ENCODE measurements around the gene BAZ1A.
"Not testable (repeated sequence)": the region's sequence is repeated elsewhere in the genome, so short reads cannot be mapped to it uniquely, and the experiment has no call there.

BAZ1A gene

DNA sequence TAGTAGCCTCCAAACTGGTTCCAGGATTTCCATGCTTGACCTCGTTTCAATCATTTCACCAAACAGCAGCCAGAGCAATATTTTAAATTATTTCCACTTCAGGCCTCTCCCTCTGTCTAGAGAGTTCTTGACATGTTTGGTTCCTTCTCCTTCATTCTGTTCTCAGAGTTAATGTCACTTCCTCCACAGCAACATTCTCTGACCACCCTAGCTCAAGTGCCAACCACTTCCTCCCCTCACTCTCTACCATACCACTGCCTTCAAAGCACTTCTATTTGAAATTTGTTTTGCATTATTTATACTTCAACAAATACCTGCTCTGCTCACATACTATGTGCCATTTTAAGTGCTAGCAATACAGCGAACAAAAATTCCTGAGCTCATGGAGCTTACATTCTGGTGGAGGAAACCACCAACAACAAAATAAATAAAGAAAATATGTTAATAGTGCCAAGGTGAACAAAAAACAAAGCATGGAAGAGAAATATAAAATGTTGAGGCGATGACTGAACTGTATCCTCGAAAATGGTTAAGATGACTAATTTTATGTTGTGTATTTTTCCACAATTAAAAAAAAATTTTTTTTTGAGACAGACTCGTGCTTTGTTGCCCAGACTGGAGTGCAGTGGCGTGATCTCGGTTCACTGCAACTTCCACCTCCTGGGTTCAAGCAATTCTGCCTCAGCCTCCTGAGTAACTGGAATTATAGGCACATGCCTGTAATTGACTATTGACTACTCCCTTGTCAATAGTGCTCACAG, 17.3 kb downstream of the BAZ1A start:
- DNase-seq = no peak

DNA sequence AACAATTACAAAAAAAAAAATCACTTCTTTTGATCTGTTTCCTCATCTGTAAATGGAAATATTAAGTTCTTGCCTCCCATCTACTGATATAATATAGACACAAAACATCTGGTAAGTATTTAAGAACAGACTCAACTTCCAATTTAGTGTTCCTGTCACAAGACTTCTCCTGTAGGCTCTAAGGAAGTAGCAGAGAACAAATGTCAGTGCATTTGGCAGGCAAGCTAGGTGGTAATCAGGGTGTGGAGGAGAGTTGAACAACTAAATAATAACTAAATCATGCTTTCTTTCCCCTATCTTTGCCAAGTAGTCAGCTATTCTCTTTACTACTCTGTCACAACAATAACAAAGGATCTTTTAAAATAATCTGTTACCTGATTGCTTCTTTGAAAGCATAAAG, 22.1 kb downstream of the BAZ1A start:
- DNase-seq = no peak

DNA sequence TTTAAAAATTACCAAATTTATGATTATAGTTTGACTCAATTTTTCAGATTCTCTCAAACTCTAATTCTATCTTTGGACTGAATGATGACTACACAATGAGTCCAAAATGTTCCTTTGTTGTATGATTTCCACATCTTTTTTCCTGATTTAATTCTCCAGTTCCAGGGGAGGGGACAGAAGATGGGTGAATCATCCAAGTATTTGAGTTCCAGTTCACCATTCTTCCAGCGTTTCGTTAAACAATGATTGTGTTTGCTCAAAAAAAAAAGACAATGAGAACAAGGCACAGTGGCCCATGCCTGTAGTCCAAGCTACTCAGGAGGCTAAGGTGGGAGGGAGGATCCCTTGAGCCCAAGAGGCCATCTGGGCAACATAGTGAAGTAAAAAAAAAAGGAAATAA, 23.8 kb downstream of the BAZ1A start:
- no peak for DNase-seq

DNA sequence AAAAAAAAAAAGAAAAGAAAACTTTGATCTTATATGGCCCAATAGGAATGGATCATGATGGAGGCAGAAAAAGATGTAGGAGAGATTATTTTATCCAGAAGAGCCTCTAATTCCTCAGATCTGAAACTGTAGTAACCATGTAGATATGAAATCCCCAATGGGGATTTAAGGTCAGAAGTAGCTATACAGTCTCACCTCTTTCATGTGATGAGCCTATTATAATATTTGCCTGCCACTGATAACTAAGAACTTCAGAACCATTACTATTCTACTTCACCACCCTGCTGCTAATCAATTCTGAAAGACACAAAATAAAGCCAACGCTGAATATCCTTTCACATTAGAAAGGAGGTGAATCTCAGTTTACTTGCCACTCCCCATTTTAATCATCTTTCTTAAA, 29.3 kb downstream of the BAZ1A start:
- no peak for DNase-seq

DNA sequence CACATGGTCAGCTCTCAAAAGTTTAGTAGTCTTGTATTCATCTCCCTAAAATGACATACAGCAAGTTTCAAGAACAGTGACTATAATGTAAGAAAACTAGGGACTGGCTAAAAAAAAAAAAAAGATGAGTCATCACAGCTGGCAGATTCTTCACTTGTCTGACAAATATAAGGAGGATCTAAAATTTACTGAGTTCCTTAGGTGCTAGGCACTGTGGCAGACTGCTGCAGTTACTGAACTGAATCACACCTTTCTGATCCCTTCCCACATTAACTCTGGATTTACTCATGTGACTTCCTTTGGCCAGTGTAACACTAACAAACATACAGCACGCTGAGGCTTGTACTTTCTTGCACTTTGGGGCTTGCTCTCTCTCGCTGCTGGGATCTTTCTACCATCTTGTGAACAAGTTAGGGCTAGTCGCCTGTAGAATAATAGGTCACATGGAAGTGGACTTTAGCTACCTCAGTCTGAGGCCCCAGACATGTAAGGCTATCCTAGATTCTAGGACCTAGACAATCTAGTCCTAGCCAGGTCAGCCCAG, 32.1 kb downstream of the BAZ1A start:
- DNase-seq = no peak

DNA sequence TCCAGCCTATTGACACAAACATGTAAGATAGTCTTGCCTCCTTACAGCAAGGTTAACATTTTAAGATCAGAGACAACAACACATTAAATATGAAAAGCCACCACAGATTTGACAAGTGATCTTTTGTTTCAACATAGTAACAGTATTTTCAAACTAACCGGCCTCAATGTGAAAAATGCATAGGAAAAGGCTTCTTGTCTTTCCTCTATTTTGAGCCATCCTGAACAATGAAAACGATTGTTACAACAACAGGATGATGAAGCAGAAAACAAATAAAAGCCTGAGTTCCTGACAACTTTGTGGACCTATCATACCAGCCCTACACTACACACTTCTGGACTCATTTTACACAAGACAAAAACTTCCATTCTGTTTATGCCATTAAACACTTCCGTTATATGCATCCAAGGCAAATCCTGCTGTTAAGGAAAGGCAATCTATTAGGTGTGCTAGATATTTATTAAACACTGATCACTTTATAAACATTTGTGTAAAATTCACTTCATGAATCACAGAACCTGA, 37.3 kb downstream of the BAZ1A start:
- DNase-seq = no peak

DNA sequence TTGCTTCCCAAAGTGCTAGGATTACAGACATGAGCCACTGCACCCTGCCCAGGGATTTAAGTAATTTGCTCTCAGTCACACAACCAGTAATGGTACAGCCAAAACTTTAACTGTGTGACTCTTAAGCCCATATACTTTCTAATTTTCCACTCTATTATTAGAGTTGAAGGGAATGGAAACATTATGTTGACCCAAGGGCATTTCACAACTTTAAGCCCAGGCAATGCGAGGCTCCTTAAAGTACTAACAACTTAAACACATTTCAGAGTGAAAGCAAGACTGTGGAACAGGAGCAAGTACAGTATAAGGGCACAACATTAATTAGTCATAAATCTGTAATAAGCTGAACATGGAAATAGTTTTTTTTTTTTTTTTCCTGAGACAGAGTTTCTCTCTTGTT, 39.8 kb downstream of the BAZ1A start:
- no peak for DNase-seq

DNA sequence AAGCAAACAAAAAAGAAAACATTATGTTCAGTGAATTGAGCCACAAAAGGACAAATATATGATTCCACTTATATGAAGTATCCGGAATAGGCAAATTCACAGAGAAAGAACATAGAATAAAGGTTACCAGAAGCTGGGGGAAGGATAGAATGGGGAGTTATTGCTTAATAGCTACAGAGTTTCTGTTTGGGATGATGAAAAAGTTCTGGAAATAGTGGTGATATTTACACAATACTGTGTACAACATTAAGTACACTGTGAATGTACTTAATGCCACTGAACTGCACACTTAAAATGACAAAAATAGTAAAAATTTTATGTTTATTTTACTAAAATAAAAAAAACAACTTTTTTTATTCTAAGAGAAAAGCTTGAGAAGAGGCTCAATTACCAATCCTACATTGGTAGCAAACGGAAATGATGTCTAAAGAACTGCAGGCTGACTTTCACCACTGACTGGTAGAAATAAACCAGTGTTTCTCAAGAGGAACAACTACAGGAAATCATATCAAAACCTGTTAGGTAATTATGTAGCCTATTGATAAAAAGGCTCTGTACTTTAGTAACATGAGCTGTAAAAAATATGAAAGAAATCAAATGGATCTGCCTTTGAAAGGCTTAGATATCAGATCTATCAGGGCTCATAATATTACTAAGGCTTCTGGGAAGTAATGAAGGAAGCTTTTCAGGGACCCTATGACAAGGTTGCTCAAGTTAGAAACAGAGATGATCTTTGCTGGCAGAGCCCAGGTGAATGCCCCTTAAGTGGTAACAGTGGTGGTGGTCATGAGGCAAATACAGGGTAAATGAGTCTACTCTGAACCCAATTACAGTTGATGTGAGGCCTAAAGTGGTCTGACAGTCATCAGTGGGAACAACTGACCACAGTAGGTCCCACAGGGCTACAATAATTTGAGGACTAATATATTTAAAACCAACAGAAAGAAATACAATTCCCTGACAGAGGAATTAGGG, 41.3 kb downstream of the BAZ1A start:
- no peak for DNase-seq

DNA sequence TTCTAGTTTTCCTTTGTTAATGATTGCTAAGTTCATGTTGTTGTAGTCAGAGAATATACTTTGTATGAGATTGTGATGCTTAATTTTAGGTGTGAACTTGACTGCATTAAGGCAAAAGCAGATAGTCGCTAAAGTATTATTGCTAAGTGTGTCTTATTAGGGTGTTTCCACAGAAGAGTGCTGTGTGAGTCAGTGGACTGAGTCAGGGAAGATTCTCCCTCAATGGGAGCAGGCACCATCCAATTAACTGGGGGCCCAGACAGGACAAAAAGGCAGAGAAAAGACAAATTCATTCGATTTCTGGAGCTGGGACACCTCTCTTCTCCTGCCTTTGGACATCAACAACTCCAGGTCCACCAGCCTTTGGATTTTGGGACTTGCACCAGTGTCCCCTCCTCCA, 48.5 kb downstream of the BAZ1A start:
- DNase-seq = no peak

DNA sequence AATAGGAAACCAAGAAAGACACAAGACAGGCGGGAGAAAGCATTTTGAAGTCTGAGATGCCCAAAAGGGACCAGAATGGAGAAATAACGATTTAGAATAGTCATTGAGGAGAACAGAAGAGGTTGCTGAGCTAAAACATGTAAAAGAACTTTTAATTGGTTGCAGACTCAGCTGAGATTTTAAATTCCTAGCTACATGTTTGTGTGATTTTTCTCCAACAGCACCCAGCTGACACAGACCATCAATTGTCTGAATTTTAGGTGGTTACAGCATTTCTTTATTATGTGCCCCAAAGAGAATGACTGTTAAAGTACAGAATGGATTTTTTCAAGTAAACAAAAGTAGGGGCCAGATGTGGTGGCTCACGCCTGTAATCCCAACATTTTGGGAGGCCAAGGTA, 50.3 kb downstream of the BAZ1A start:
- DNase-seq = no peak

DNA sequence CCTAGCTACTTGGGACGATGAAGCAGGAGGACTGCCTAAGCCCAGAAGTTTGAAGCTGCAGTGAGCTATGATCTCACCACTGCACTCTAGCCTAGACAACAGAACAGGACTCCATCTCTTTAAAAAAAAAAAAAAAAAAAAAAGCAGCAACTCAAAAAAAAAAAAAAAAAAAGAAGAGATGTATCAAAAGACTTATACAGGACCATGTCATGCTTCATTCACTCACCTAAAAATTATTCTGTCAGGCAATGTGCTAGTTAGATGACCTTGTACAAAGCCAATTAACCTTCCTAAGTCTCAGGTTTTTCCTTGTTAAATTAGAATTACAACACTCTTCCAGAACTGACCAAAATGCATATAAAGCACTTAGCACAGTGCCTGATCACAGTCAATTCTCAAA, 50.9 kb downstream of the BAZ1A start:
- DNase-seq = no peak

DNA sequence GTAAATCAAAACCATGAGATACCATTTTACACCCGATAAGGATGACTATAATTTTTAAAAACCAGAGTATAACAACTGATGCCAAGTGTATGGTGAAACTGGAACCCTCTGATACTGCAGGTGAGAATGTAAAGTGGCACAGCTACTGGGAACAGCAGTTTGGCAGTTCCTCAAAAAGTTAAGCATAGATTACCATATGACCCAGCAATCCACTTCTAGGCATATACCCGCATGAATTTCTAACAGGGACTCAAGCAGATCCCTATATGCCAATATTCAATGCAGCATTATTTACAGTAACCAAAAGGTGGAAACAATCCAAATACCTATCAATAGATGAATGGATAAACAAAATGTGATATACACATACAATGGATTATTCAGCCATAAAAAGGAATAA, 57.4 kb downstream of the BAZ1A start:
- no peak for DNase-seq

DNA sequence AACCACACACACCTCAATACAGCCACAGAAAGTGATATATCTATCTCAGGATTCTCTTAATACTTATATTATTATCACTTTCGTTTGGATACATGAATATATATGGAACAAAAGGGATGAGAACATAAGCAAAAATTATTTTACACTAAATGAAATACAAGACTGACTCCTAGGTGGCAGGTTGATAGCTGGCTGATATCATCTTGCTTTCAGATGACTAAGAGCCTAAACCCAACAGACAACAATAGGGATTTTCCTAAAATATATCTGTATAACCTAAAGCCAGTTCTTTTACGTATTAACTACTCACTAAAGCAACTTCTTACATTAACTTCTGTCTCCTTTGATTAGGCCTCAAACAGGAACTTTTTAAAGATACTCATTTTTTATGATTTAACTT, 65.1 kb downstream of the BAZ1A start:
- no peak for DNase-seq

DNA sequence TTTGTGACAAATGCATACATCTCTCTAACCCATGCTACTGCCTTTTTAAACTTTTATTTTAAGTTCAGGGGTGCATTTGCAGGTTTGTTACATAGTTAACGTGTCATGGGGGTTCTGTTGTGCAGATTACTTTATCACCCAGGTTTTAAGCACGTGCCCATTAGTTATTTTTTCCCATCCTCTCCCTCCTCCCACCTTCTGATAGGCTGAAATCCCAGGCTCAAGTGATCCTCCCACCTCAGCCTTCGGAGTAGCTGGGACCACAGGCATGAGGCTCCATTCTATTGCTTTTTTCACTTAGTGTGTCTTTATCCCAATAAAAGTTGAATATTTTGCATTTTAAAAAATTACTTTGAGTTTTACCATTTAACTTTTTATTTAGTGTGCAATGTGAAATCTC, 68.9 kb downstream of the BAZ1A start:
- DNase-seq = no peak

DNA sequence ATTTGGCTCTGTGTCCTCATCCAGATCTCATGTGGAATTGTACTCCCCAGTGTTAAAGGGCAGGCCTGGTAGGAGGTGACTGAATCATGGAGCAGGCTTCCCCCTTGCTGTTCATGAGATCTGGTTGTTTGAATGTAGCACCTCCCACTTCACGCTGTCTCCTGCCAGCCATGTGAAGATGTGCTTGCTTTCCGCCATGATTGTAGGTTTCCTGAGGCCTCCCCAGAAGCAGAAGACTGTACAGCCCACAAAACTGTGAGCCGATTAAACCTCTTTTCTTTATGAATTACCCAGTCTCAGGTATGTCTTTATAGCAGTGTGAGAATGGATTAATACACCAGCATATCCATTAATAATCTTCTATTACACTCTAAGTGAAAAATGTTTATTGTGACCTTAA, 70.2 kb downstream of the BAZ1A start:
- no peak for DNase-seq

DNA sequence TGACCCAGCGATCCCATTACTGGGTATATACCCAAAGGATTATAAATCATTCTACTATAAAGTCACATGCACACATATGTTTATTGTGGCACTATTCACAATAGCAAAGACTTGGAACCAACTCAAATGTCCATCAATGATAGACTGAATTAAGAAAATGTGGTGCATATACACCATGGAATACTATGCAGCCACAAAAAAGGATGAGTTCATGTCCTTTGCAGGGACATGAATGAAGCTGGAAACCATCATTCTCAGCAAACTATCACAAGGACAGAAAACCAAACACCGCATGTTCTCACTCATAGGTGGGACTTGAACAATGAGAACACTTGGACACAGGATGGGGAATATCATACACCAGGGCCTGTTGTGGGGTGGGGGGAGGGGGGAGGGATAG, 76.3 kb downstream of the BAZ1A start:
- DNase-seq = not testable (repeated sequence)

DNA sequence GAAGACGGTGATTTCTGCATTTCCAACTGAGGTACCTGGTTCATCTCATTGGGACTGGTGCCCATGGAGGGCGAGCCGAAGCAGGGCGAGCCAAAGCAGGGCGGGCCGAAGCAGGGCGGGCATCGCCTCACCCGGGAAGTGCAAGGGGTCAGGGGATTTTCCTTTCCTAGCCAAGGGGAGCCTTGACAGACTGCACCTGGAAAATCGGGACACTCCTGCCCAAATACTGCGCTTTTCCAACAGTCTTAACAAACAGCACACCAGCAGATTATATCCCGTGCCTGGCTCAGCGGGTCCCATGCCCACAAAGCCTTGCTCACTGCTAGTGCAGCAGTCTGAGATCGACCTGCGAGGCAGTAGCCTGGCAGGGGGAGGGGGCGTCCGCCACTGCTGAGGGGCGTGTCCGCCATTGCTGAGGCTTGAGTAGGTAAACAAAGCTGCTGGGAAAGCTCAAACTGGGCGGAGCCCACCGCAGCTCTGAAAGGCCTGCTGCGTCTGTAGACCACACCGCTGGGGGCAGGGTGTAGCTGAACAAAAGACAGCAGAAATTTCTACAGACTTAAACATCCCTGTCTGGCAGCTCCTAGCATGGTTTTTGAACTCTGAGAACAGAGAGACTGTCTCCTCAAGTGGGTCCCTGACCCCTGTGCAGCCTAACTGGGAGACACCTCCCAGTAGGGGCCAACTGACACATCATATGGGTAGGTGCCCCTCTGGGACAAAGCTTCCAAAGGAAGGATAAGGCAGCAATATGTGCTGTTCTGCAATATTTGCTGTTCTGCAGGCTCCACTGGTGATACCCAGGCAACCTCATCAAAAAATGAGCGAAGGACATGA, 77.2 kb downstream of the BAZ1A start:
- no peak for DNase-seq

DNA sequence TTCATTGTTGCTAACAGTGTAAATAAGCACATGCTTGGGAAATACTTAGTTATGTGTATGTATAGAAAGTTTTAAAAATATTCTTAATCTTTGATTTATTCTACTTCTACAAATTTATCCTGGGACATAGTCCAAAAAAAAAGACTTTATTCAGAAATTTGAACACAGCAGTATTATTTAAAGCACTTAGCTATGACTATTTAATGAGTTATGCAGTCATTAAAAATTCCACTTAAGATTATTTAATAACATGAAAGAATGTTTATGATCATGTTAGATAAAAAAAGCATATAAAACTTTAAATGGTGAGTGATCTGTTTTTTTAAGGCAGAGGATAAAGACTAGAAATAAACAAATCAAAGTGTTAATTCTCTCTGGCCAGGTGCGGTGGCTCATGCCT, 78.3 kb downstream of the BAZ1A start:
- DNase-seq = no peak

DNA sequence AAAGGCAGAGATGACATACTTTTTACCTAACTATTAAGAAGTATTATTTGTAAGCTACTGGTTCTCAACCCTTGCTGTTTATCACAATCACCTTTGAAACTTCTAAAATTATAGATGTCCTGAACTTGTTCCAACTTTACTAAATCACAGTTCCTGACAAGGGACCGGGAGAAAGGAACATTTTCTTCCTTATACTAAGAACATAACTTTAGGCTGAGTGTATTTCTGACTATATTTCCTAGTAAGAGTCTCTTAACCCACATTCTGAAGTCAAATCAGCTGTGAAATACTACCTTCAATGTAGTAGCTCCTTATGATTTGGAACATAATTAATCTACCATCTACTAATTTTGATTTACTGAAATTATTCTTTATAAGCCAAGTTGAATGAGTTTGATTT, 80.2 kb downstream of the BAZ1A start:
- no peak for DNase-seq

DNA sequence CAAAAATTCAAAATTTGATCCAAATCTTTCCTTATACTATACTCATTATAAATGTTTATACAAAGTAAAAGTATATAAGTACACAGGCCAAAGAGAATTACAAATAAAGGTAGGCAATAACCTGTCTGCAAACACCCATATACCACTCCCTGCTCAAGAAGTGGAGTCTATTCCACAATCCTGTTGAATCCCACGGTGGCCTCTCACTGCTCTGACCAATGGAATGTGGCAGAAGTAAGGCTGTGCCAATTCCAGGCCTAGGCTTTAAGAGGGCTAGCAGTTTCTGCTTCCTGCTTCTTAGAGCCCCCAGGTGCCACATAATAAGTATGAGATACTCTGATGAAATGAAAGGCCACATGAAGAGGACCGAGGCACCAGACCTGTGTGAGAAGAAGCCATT, 80.9 kb downstream of the BAZ1A start:
- DNase-seq = no peak

DNA sequence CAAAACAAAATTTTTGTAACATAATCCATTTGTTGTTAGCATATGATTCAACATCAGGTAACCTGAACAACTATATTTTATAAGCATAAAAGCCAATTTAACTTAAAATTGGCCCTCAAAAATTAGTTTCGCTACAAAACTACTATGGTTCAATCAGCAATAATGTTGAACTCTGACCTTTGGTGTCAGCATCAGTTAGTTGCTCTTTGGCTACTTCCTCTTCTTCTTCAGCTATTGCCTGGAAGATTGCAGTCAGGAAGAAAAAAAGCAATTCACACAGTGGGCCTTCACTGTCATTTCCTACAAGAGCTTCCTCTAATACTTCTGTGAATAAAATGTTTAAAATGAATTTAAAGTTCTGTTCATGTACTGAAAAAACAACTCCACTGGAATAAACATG, 82.6 kb downstream of the BAZ1A start:
- no peak for DNase-seq

DNA sequence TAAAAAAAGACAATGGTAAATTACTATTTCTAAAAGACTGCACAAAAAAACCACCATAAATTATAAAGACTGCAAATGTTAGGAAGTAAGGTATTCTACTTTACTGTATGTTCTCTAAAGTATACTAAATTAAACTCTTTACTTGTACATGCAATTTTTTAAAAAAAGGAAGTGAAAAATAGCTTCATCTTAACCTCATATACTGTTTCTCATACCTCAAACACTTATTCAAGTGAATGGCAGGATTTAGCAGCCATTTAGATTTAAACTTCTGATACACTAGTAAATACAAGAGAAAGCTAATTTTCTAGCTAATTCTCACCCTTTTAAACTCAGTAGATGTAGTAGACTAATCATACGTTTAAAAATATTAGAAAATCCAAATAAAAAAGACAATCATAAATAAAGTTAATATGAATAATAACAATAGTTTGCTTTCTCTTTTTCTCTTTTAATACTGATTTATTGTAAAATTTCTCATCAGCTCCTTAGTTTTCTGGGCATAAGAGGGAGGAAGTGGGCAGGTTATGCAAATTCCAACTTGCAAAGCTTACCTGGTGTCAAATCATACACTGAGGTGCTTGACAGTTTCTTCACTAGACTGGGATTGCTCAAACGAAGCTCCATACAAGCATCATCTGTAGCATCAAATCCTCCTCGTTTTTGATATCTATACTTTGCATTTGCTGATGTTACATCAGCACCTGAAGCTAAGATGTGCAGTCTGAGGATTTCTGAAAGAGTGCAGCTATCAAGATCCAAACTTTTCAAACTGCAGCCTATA, 89.7 kb downstream of the BAZ1A start:
- DNase-seq = no peak
